ENCODE results near the gene STMP1.

DNA sequence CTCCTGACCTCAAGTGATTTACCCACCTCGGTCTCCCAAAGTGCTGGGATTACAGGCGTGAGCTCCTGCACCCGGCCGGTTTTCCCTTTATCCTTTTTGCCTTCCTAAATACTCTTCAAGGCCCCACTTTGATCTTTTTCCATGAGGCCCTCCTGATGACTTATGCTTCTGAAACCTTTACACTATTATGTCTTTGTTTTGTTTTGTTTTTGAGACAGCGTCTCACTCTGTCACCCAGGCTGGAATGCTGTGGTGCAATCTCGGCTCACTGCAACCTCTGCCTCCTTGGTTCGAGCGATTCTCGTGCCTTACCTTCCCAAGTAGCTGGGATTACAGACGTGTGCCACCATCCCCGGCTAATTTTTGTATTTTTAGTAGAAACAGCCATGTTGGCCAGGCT, 3.8 kb downstream of the STMP1 start:
- no peak for TF ChIP-seq POLR2A (IDR thresholded peaks at IDR 0.05)
- TF ChIP-seq, protein P1, sequence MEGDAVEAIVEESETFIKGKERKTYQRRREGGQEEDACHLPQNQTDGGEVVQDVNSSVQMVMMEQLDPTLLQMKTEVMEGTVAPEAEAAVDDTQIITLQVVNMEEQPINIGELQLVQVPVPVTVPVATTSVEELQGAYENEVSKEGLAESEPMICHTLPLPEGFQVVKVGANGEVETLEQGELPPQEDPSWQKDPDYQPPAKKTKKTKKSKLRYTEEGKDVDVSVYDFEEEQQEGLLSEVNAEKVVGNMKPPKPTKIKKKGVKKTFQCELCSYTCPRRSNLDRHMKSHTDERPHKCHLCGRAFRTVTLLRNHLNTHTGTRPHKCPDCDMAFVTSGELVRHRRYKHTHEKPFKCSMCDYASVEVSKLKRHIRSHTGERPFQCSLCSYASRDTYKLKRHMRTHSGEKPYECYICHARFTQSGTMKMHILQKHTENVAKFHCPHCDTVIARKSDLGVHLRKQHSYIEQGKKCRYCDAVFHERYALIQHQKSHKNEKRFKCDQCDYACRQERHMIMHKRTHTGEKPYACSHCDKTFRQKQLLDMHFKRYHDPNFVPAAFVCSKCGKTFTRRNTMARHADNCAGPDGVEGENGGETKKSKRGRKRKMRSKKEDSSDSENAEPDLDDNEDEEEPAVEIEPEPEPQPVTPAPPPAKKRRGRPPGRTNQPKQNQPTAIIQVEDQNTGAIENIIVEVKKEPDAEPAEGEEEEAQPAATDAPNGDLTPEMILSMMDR (IDR thresholded peaks at IDR 0.05) = no peak
